MV-4-11 (cell line): ENCODE results near the gene MTF1.
"Not testable (repeated sequence)": the region's sequence is repeated elsewhere in the genome, so short reads cannot be mapped to it uniquely, and the experiment has no call there.

Source experiments
- DNase-seq: peaks from one replicate; lab custom pipeline; 2025; lab: John Stamatoyannopoulos, UW

MTF1 gene

DNA sequence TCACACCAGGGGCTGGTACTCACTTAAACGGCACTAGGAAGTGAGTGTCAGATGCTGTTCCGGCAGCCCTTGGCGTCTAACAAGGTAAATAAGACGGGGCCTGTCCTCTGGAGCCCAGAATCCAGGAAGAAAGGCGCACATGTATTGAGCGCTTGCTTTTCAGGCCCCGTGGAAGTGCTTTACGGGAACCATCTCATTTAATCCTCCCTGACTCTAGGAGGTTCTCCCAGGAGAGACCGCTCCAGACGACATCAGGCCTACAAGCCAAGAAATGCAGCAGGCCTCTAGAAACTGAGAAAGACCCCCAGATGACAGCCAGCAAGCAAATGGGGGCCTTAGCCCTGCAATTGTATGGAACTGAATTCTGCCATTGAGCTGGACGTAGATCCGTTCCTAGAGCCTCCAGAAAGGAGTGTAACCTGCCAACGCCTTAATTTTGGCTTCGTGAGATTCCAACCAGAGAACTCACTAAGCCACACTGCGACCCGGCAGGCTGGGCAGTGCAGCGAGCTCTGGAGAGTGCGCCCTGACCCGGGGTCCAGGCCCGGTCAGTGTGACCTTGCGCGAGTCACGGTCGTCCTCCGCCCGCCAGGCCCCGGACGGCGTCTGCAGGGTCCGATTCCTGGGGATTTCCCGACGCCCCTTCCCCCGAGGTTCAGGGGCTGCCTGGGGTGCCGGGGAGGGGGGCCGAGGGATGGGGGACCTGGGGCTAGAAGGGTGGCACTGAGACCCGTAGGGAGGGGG is 66.3 kb downstream of the MTF1 start:
- no peak for DNase-seq

GRCh38 chr1:37782491-37782890 is 76.9 kb downstream of the MTF1 start:
- DNase-seq = no peak

- no peak for DNase-seq
Measured at GRCh38 chr1:37778654-37779053, 80.7 kb downstream of the MTF1 start.

- DNase-seq = no peak
Measured at GRCh38 chr1:37776946-37777516, 82.4 kb downstream of the MTF1 start.

DNA sequence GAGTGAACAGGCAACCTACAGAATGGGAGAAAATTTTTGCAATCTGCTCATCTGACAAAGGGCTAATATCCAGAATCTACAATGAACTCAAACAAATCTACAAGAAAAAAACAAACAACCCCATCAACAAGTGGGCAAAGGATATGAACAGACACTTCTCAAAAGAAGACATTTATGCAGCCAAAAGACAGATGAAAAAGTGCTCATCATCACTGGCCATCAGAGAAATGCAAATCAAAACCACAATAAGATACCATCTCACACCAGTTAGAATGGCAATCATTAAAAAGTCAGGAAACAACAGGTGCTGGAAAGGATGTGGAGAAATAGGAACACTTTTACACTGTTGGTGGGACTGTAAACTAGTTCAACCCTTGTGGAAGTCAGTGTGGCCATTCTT is 88.0 kb downstream of the MTF1 start:
- not testable (repeated sequence) for DNase-seq

- no peak for DNase-seq
Measured at GRCh38 chr1:37767488-37767887, 91.9 kb downstream of the MTF1 start.

DNA sequence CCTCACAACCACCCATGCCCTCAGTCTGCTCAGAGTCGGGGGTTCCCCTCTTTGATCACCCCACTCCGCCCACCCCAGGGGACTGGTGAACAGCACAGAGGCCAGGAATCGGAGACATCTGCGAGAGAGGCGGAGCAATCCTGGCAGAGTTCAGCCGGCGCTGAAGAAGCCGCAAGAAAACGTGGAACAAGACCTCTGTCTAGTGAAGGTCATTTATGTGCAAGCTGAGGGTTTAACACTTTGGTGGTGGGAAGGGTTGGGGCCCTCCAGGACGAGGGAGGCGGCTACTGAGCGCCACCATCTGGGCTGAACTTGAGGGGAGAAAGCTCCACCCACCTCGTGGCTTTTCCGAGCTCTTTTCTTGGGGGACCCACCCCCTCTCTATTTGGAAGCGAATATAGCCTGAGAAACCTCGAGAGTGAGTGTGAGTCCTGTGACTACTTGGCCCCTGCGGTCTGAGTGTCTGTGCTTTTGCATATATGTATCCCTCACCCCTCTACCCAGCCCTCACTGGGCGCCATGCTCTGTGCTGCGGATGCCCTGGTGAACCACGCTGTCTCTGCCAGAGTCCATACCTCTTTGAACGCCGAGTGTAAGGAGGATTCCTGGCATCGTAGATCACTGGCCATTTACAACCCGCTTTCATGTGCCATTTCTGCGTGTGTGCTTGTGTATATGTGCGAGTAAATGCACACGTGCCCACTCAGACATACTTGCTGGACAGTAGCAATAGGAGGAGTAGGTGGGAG is 93.3 kb downstream of the MTF1 start:
- peak; percentile 23 for DNase-seq

- DNase-seq = no peak
Measured at GRCh38 chr1:37764888-37765441, 94.4 kb downstream of the MTF1 start, which contains the start of gene EPHA10. TSS of gene EPHA10 (minus strand) at chr1:37765120. CDS start at chr1:37765066, 54 bp downstream.

DNA sequence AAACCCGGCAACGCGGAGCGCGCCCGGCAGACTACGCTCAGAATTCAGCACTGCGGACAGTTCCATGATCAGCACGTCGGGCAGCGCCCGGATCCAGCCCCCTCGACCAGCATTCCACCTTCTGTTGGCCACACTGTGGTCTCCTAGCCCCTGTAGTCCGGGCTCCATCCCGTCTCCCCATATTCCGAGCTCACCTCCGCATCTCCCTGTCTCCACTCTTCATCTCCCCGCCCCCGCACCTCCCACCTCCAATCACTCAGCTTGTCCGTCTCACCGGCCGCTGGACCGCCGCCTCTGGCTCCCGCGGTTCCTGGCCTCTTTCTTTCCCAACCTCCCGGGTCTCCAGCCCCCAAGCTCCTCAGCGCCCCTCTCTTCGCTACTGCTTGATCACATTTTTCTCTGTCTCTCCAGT is 95.0 kb downstream of the MTF1 start:
- peak; percentile 9 for DNase-seq

GRCh38 chr1:37763791-37764413 is 95.5 kb downstream of the MTF1 start:
- no peak for DNase-seq

GRCh38 chr1:37762516-37762915 is 96.9 kb downstream of the MTF1 start:
- DNase-seq = no peak

DNA sequence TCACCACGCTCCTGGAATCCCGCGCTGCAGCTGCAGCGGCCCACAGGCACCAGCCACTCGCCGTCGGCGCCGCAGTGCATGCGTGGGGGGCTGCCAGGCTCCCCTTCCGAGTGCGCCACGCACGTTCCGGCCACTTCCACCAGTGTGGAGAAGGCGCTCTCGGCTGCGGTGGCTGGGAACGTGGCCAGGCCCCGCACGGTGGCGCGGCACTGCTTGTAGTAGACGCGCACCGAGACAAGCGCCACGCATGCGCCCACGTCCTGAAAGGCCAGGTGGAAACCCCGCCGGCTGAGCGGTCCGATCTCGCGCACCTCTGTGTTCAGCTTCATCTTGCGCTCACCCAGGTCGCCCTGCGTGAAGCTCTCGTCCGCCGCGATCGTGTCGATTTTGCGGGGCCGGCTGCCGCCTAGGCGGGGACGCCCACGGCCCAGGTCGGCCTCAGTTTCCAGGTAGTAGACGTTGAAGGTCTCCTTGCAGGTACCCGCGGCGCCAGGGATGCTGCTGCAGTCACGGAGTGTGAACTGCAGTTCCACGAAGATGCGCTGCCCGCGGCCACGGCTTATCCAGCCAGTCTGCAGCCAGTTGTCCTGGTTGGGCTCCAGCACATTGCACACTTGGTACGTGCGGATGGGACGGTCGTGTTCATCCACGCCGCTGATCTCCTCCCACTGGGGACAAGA is 97.8 kb downstream of the MTF1 start:
- no peak for DNase-seq
